Fibroblast of lung (primary cell): Measurements from ENCODE around the gene VWA5B1. TPM values are rescaled to one million over a fixed set of nuclear protein-coding genes. Genes with fewer than 3 reads are reported as not detected.

Source experiments
- DNase-seq, 2 donors: peaks; one replicate each; pipeline versions ENCODE4 v3.0.0 to v3.0.0-alpha.2; 2010; ENCODE audit warnings: low read depth in 2 of 2
- H2AFZ ChIP-seq: 2 replicates; pipeline ENCODE4 v1.5.1; 2012; ENCODE audit warnings: low read length, control low read depth, inconsistent platforms
- H3K27ac ChIP-seq: 2 replicates; pipeline ENCODE4 v1.5.1; 2011; ENCODE audit warnings: low read length, control low read depth; ENCODE audit not compliant: insufficient read depth
- H3K27me3 ChIP-seq: 2 replicates; pipeline ENCODE4 v1.5.1; 2011; ENCODE audit warnings: mild to moderate bottlenecking, low read length; ENCODE audit not compliant: control insufficient read depth, insufficient read depth
- H3K36me3 ChIP-seq: 2 replicates; pipeline ENCODE4 v1.5.1; 2011; ENCODE audit warnings: low read length; ENCODE audit not compliant: control insufficient read depth, insufficient read depth
- H3K4me1 ChIP-seq: 2 replicates; pipeline ENCODE4 v1.5.1; 2011; ENCODE audit warnings: low read length; ENCODE audit not compliant: control insufficient read depth, insufficient read depth; ENCODE audit errors: extremely low read depth
- H3K4me2 ChIP-seq: 2 replicates; pipeline ENCODE4 v1.5.1; 2011; ENCODE audit warnings: low read length, control low read depth; ENCODE audit not compliant: insufficient read depth; ENCODE audit errors: extremely low read depth
- H3K4me3 ChIP-seq, 4 experiments: fragments of 200-600 bp in 1 of 4; sonication (generic) in 1 of 4; replicated peaks in 1 of 4; 2 replicates each; pipeline ENCODE4 v1.5.1; 2011 to 2016; ENCODE audit warnings: low read length in 4 of 4, low read depth in 3 of 4, mild to moderate bottlenecking in 3 of 4, control low read depth in 2 of 4, inconsistent platforms in 1 of 4, mixed read lengths in 1 of 4; ENCODE audit not compliant: insufficient read depth in 1 of 4; ENCODE audit errors: control extremely low read depth in 1 of 4
- H3K79me2 ChIP-seq: 2 replicates; pipeline ENCODE4 v1.5.1; 2012; ENCODE audit warnings: mild to moderate bottlenecking, low read length, inconsistent platforms; ENCODE audit not compliant: control insufficient read depth, insufficient read depth
- H3K9ac ChIP-seq: 2 replicates; pipeline ENCODE4 v1.5.1; 2011; ENCODE audit warnings: mild to moderate bottlenecking, low read length, control low read depth; ENCODE audit not compliant: insufficient read depth
- H3K9me3 ChIP-seq: 2 replicates; pipeline ENCODE4 v1.5.1; 2012; ENCODE audit warnings: low read depth, low read length; ENCODE audit not compliant: control insufficient read depth, insufficient read depth
- H4K20me1 ChIP-seq: 2 replicates; pipeline ENCODE4 v1.5.1; 2011; ENCODE audit warnings: low read length; ENCODE audit not compliant: control insufficient read depth, insufficient read depth; ENCODE audit errors: extremely low read depth
- CTCF ChIP-seq, 2 donors: IDR thresholded peaks in 1 of 2; conservative IDR thresholded peaks in 1 of 2; 1 replicate in 1 of 2; 2 replicates in 1 of 2; pipeline ENCODE4 v1.5.1; 2011 to 2012; ENCODE audit warnings: low read length in 2 of 2, control low read depth in 1 of 2, inconsistent platforms in 1 of 2, low read depth in 1 of 2, mild to moderate bottlenecking in 1 of 2
- EZH2 ChIP-seq: IDR thresholded peaks from 2 replicates; pipeline ENCODE4 v1.5.1; 2012; ENCODE audit warnings: low read length, control low read depth, mild to moderate bottlenecking; ENCODE audit errors: missing control alignments
- polyA plus RNA-seq, 2 donors: library from polyadenylated mRNA; depleted of rRNA in 1 of 2; stranded (reverse) in 1 of 2; unstranded in 1 of 2; fragments of >200 nt; gene quantifications; 2 replicates each; pipeline ENCODE4 v1.2.1, GENCODE V29; 2011 to 2012; ENCODE audit warnings: missing spikeins in 1 of 2
- total RNA-seq: library from RNA; depleted of rRNA; stranded (reverse); fragments of >200 nt; gene quantifications from 2 replicates; pipeline ENCODE4 v1.2.1, GENCODE V29; 2014

The VWA5B1 gene
- total and polyA plus RNA-seq, 2 donors (not counting 1 experiment from before 2014, with no cell fraction given), result not detected

- Histone ChIP-seq H3K9ac (no peak overlapping the region), H3K9me3 (no peaks in the 10 kb centered on the region), H3K4me2 (no peak overlapping the region), H3K4me3 (no peak overlapping the region), H3K27me3 (peaks cover 8% of the 10 kb centered on the region), H4K20me1 (no peaks in the 10 kb centered on the region), H3K36me3 (no peaks in the 10 kb centered on the region), H3K4me1 (no peaks in the 10 kb centered on the region), H2AFZ (no peak overlapping the region), H3K79me2 (no peaks in the 10 kb centered on the region), H3K27ac (no peak overlapping the region)
- peak in 1 of 2 donors; percentile 80 for DNase-seq
- TF ChIP-seq CTCF (conservative IDR thresholded peaks at IDR 0.05 in 1 of 2, IDR thresholded peaks at IDR 0.05 in 1 of 2; ENCODE audit: low read depth in 1 of 2, low read length in 2 of 2), result no peak
- no peak for TF ChIP-seq EZH2
Observed at GRCh38 chr1:20302108-20302471, 11.4 kb downstream of the VWA5B1 start.

GRCh38 chr1:20307026-20307425 lies 16.4 kb downstream of the VWA5B1 start:
- H3K9me3 ChIP-seq, result no peaks in the 10 kb centered on the region
- H3K4me2 ChIP-seq, result no peak overlapping the region
- H4K20me1 ChIP-seq, result no peaks in the 10 kb centered on the region
- no peaks in the 10 kb centered on the region for H3K36me3 ChIP-seq
- no peak overlapping the region for H3K9ac ChIP-seq
- no peak overlapping the region for H3K27ac ChIP-seq
- TF ChIP-seq CTCF (conservative IDR thresholded peaks at IDR 0.05 in 1 of 2, IDR thresholded peaks at IDR 0.05 in 1 of 2; ENCODE audit: low read depth in 1 of 2, low read length in 2 of 2), result no peak
- TF ChIP-seq EZH2, result no peak
- no peak overlapping the region for H2AFZ ChIP-seq
- no peak for DNase-seq
- H3K4me3 ChIP-seq, result no peak overlapping the region
- no peaks in the 10 kb centered on the region for H3K79me2 ChIP-seq
- no peaks in the 10 kb centered on the region for H3K4me1 ChIP-seq
- peaks cover 4% of the 10 kb centered on the region for H3K27me3 ChIP-seq

GRCh38 chr1:20308569-20308968 lies 17.9 kb downstream of the VWA5B1 start:
- H3K4me2 ChIP-seq, result no peak overlapping the region
- H2AFZ ChIP-seq, result no peak overlapping the region
- H3K9me3 ChIP-seq, result no peaks in the 10 kb centered on the region
- no peaks in the 10 kb centered on the region for H3K4me1 ChIP-seq
- no peaks in the 10 kb centered on the region for H3K79me2 ChIP-seq
- H3K27me3 ChIP-seq, result peaks cover 4% of the 10 kb centered on the region
- H3K36me3 ChIP-seq, result no peaks in the 10 kb centered on the region
- TF ChIP-seq CTCF (conservative IDR thresholded peaks at IDR 0.05 in 1 of 2, IDR thresholded peaks at IDR 0.05 in 1 of 2; ENCODE audit: low read depth in 1 of 2, low read length in 2 of 2), result no peak
- TF ChIP-seq EZH2, result no peak
- no peaks in the 10 kb centered on the region for H4K20me1 ChIP-seq
- H3K4me3 ChIP-seq, result no peak overlapping the region
- H3K9ac ChIP-seq, result no peak overlapping the region
- H3K27ac ChIP-seq, result no peak overlapping the region
- no peak for DNase-seq
